Measurements from ENCODE around the gene GNA12. TPM values are rescaled to one million over a fixed set of nuclear protein-coding genes. Genes with fewer than 3 reads are reported as not detected.

GNA12 gene
- total RNA-seq, 1 donor from 2014 or later = 34.7 TPM

GRCh38 chr7:2807845-2808772 lies 36.0 kb downstream of the GNA12 start:
- Mint-ChIP-seq H3K27me3 (ENCODE audit: insufficient read depth, low read depth) (peaks cover 2% of the 10 kb centered on the region), H3K4me1 (peaks cover 21% of the 10 kb centered on the region), H3K36me3 (peaks cover 40% of the 10 kb centered on the region), H3K27ac (peak overlapping the region; percentile 78), H3K9me3 (peaks cover 16% of the 10 kb centered on the region), H3K4me3 (no peak overlapping the region)
- no peaks in the 10 kb centered on the region for H3K9me3 ChIP-seq (ENCODE audit: low read depth)
- H3K27ac ChIP-seq = no peak overlapping the region
- no peak overlapping the region for H2AFZ ChIP-seq (replicated peaks)
- peaks cover 14% of the 10 kb centered on the region for H3K4me1 ChIP-seq
- H3K9ac ChIP-seq = no peak overlapping the region
- no peak overlapping the region for H3K4me2 ChIP-seq
- no peak for DNase-seq (ENCODE audit: low spot score)
- no peaks in the 10 kb centered on the region for H3K27me3 ChIP-seq
- TF ChIP-seq CTCF (IDR thresholded peaks at IDR 0.05) (no peak), EZH2 (IDR thresholded peaks at IDR 0.05) (no peak), EZH2phosphoT487 (IDR thresholded peaks at IDR 0.05) (no peak)
- no peaks in the 10 kb centered on the region for H3K36me3 ChIP-seq
- H3K79me2 ChIP-seq (ENCODE audit: low read depth) = peaks cover 96% of the 10 kb centered on the region
- H4K20me1 ChIP-seq (ENCODE audit: low read depth) = peaks cover 30% of the 10 kb centered on the region
- peaks cover 7% of the 10 kb centered on the region for H3F3A ChIP-seq (ENCODE audit: low read depth)
- no peak overlapping the region for H3K4me3 ChIP-seq

- Mint-ChIP-seq H3K9me3 (peaks cover 14% of the 10 kb centered on the region), H3K36me3 (peaks cover 41% of the 10 kb centered on the region), H3K4me1 (peaks cover 27% of the 10 kb centered on the region), H3K4me3 (no peak overlapping the region), H3K27me3 (ENCODE audit: insufficient read depth, low read depth) (peaks cover 2% of the 10 kb centered on the region), H3K27ac (no peak overlapping the region)
- no peak overlapping the region for H3K4me2 ChIP-seq
- no peak for DNase-seq (ENCODE audit: low spot score)
- peaks cover 96% of the 10 kb centered on the region for H3K79me2 ChIP-seq (ENCODE audit: low read depth)
- peaks cover 35% of the 10 kb centered on the region for H4K20me1 ChIP-seq (ENCODE audit: low read depth)
- no peaks in the 10 kb centered on the region for H3K36me3 ChIP-seq
- H3K9ac ChIP-seq = no peak overlapping the region
- H3K27ac ChIP-seq = no peak overlapping the region
- no peak for TF ChIP-seq CTCF (IDR thresholded peaks at IDR 0.05)
- TF ChIP-seq EZH2phosphoT487 (IDR thresholded peaks at IDR 0.05) = no peak
- no peak for TF ChIP-seq EZH2 (IDR thresholded peaks at IDR 0.05)
- peaks cover 20% of the 10 kb centered on the region for H3K4me1 ChIP-seq
- H3F3A ChIP-seq (ENCODE audit: low read depth) = peaks cover 14% of the 10 kb centered on the region
- H3K9me3 ChIP-seq (ENCODE audit: low read depth) = no peaks in the 10 kb centered on the region
- no peaks in the 10 kb centered on the region for H3K27me3 ChIP-seq
- no peak overlapping the region for H3K4me3 ChIP-seq
- no peak overlapping the region for H2AFZ ChIP-seq (replicated peaks)
These were observed 36.7 kb downstream of the GNA12 start for GRCh38 chr7:2807460-2807844.

DNA sequence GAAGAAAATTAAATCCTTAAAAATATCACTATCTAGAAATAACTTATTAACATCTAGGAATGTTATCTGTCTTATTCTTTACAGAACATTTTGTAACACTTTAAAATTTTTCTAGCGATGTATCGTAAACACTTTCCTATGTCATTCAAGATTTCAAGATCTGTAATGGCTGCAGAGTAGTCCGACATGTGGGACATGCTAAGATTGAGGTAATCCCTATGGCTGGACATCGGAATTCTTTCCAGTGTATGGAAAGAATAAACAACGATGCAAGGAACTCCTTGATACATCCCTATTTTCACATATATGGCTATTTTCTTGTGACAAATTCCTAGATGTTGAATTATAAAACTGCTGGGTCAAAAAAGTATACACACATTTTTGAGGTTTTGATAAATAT lies 37.5 kb downstream of the GNA12 start:
- no peaks in the 10 kb centered on the region for H3K27me3 ChIP-seq
- peaks cover 98% of the 10 kb centered on the region for H3K79me2 ChIP-seq (ENCODE audit: low read depth)
- H3K4me1 ChIP-seq = peaks cover 25% of the 10 kb centered on the region
- Mint-ChIP-seq H3K36me3 (peaks cover 37% of the 10 kb centered on the region), H3K9me3 (peaks cover 17% of the 10 kb centered on the region), H3K27me3 (ENCODE audit: insufficient read depth, low read depth) (peaks cover 2% of the 10 kb centered on the region), H3K27ac (no peak overlapping the region), H3K4me3 (no peak overlapping the region), H3K4me1 (peaks cover 34% of the 10 kb centered on the region)
- TF ChIP-seq CTCF (IDR thresholded peaks at IDR 0.05) (no peak), EZH2 (IDR thresholded peaks at IDR 0.05) (no peak), EZH2phosphoT487 (IDR thresholded peaks at IDR 0.05) (no peak)
- no peak overlapping the region for H2AFZ ChIP-seq (replicated peaks)
- no peaks in the 10 kb centered on the region for H3K9me3 ChIP-seq (ENCODE audit: low read depth)
- H3K36me3 ChIP-seq = no peaks in the 10 kb centered on the region
- no peak for DNase-seq (ENCODE audit: low spot score)
- no peak overlapping the region for H3K9ac ChIP-seq
- no peak overlapping the region for H3K27ac ChIP-seq
- no peak overlapping the region for H3K4me2 ChIP-seq
- H3F3A ChIP-seq (ENCODE audit: low read depth) = peaks cover 15% of the 10 kb centered on the region
- H4K20me1 ChIP-seq (ENCODE audit: low read depth) = peaks cover 38% of the 10 kb centered on the region
- H3K4me3 ChIP-seq = no peak overlapping the region

Measured in neural progenitor cell (in vitro differentiated cells).